ENCODE results near the gene DIAPH3.

DNA sequence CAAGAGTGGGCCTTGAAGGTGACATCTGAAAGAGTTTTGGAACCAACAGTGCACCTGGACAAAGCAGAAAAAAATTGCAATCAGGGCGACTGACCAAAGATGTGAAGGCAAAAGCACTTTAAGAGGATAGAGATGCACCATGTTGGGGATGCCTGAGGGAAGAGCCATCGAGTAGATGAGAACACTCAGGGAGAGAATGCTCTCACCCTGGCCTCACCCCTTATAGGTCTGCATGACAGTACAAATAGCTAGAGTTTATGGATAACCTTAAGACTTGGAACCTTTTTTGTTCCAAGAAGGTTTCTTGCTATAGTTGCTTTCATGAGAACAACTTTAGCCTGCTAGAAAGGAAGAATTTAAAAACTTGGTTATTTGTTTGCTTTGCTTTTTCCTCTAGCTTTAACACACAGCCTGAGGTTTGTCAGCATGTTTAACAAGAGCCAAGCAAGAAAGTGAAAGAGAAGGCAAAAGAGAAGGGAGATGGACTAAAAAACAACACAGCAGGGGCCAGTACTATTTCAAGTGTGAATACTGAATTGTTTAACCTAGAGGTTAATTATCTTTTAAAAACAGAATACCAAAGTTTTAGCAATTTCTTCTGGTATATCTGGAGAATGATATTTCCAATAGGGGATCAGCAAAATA, 418.9 kb downstream of the DIAPH3 start:
- TF ChIP-seq, protein P1, sequence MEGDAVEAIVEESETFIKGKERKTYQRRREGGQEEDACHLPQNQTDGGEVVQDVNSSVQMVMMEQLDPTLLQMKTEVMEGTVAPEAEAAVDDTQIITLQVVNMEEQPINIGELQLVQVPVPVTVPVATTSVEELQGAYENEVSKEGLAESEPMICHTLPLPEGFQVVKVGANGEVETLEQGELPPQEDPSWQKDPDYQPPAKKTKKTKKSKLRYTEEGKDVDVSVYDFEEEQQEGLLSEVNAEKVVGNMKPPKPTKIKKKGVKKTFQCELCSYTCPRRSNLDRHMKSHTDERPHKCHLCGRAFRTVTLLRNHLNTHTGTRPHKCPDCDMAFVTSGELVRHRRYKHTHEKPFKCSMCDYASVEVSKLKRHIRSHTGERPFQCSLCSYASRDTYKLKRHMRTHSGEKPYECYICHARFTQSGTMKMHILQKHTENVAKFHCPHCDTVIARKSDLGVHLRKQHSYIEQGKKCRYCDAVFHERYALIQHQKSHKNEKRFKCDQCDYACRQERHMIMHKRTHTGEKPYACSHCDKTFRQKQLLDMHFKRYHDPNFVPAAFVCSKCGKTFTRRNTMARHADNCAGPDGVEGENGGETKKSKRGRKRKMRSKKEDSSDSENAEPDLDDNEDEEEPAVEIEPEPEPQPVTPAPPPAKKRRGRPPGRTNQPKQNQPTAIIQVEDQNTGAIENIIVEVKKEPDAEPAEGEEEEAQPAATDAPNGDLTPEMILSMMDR (conservative IDR thresholded peaks at IDR 0.05; ENCODE audit: low read depth, low read length), result no peak
- TF ChIP-seq RFX5 (IDR thresholded peaks at IDR 0.05; ENCODE audit: low read depth, low read length) (no peak), RAD21 (IDR thresholded peaks at IDR 0.05; ENCODE audit: low read length) (no peak), MXI1 (IDR thresholded peaks at IDR 0.05; ENCODE audit: borderline replicate concordance, low read depth, low read length) (no peak), POLR2A (IDR thresholded peaks at IDR 0.05; ENCODE audit: low read depth, low read length) (no peak), MAZ (IDR thresholded peaks at IDR 0.05; ENCODE audit: borderline replicate concordance, low read depth, low read length) (no peak), CHD1 (IDR thresholded peaks at IDR 0.05; ENCODE audit: low read depth, low read length) (no peak)
- TF ChIP-seq, protein P2, sequence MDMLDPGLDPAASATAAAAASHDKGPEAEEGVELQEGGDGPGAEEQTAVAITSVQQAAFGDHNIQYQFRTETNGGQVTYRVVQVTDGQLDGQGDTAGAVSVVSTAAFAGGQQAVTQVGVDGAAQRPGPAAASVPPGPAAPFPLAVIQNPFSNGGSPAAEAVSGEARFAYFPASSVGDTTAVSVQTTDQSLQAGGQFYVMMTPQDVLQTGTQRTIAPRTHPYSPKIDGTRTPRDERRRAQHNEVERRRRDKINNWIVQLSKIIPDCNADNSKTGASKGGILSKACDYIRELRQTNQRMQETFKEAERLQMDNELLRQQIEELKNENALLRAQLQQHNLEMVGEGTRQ (IDR thresholded peaks at IDR 0.05; ENCODE audit: low read depth, low read length), result no peak
